ENCODE measurements around the gene TTC32. TPM values are rescaled to one million over a fixed set of nuclear protein-coding genes. Genes with fewer than 3 reads are reported as not detected.

TTC32 gene
- polyA plus RNA-seq, 1 experiment, result 6.6 TPM

DNA sequence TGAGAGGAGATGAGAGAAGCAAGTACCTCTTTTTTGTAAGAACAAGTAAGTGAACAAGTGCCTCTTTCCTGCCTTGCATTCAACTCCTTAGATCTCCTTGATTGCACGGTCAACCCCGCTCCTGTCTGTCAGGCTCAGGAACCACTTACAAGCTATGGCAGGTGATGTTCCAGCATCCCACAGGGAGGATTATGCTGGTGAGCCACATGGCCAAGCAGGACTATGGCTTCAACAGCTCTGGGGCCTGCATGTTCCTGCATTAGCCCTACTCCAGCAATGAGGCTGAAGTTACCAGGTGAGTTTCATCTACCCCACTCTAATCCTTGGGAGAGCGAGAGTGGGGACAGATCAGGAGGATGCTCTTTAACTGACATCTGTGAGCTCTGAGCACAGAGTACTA is 29.5 kb downstream of the TTC32 start:
- ChIA-PET CTCF (no interaction called here), POLR2A (no interaction called here)
- no peak overlapping the region for H3K27ac ChIP-seq (ENCODE audit: low read depth, low read length)
- TF ChIP-seq, protein P1, sequence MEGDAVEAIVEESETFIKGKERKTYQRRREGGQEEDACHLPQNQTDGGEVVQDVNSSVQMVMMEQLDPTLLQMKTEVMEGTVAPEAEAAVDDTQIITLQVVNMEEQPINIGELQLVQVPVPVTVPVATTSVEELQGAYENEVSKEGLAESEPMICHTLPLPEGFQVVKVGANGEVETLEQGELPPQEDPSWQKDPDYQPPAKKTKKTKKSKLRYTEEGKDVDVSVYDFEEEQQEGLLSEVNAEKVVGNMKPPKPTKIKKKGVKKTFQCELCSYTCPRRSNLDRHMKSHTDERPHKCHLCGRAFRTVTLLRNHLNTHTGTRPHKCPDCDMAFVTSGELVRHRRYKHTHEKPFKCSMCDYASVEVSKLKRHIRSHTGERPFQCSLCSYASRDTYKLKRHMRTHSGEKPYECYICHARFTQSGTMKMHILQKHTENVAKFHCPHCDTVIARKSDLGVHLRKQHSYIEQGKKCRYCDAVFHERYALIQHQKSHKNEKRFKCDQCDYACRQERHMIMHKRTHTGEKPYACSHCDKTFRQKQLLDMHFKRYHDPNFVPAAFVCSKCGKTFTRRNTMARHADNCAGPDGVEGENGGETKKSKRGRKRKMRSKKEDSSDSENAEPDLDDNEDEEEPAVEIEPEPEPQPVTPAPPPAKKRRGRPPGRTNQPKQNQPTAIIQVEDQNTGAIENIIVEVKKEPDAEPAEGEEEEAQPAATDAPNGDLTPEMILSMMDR (IDR thresholded peaks at IDR 0.05; ENCODE audit: low read depth, low read length), result no peak
- no peaks in the 10 kb centered on the region; the same call in 1 of the 2 replicates for H3K9me3 ChIP-seq (ENCODE audit: control insufficient read depth, insufficient read depth, low read length)
- peaks cover 13% of the 10 kb centered on the region for H3K27me3 ChIP-seq (ENCODE audit: control insufficient read depth, insufficient read depth, low read length)
- DNase-seq (ENCODE audit: low read depth, low spot score), result no peak
- no peak overlapping the region for H3K4me3 ChIP-seq (ENCODE audit: low read depth, low read length)

DNA sequence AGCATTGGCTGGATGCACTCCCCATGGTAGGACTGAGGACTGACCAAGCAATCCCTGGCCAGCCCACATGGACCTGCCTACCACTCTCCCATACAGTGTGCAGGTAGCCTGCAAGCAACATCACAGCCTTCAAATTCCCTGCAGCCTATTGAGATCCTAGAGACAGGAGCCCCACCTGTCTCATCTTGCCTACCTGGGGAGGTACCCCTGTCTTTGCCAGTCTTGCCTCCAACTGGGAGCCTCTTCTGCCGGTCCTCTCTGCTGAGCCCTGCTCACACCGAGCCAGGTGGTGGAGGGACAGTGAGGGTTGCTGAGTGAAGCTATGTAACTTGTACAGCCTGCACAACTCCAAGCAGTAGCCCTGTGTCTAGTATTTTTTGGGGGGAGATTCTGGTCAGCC is 29.9 kb downstream of the TTC32 start:
- no peak for DNase-seq (ENCODE audit: low read depth, low spot score)
- H3K27me3 ChIP-seq (ENCODE audit: control insufficient read depth, insufficient read depth, low read length), result peaks cover 13% of the 10 kb centered on the region
- CTCF ChIA-PET, result no interaction called here
- no peak overlapping the region for H3K27ac ChIP-seq (ENCODE audit: low read depth, low read length)
- TF ChIP-seq, protein P1 (IDR thresholded peaks at IDR 0.05; ENCODE audit: low read depth, low read length), result no peak
- no peak overlapping the region for H3K4me3 ChIP-seq (ENCODE audit: low read depth, low read length)
- H3K9me3 ChIP-seq (ENCODE audit: control insufficient read depth, insufficient read depth, low read length), result no peaks in the 10 kb centered on the region; the same call in 1 of the 2 replicates
- POLR2A ChIA-PET, result no interaction called here

DNA sequence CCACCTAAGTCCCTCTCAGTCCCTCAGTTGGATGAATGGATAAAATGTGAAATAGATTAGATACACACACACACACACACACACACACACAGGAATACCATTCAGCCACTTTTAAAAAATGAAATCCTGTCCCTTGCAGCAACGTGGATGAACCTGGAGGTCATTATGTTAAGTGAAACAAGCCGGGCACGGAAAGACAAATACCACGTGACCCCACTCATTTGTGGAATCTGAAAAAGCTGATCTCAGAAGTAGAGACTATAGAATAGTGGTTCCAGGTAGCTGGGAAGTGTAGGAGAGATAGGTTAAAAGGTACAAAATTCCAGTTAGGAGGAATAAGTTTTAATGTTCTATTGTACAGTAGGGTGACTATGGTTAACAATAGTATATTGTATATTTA is 31.0 kb downstream of the TTC32 start:
- ChIA-PET POLR2A (no interaction called here), CTCF (no interaction called here)
- Histone ChIP-seq H3K4me3 (ENCODE audit: low read depth, low read length) (no peak overlapping the region), H3K27me3 (ENCODE audit: control insufficient read depth, insufficient read depth, low read length) (peaks cover 13% of the 10 kb centered on the region), H3K27ac (ENCODE audit: low read depth, low read length) (no peak overlapping the region), H3K9me3 (ENCODE audit: control insufficient read depth, insufficient read depth, low read length) (no peaks in the 10 kb centered on the region; the same call in 1 of the 2 replicates)
- no peak for DNase-seq (ENCODE audit: low read depth, low spot score)
- TF ChIP-seq, protein P1 (IDR thresholded peaks at IDR 0.05; ENCODE audit: low read depth, low read length), result no peak

DNA sequence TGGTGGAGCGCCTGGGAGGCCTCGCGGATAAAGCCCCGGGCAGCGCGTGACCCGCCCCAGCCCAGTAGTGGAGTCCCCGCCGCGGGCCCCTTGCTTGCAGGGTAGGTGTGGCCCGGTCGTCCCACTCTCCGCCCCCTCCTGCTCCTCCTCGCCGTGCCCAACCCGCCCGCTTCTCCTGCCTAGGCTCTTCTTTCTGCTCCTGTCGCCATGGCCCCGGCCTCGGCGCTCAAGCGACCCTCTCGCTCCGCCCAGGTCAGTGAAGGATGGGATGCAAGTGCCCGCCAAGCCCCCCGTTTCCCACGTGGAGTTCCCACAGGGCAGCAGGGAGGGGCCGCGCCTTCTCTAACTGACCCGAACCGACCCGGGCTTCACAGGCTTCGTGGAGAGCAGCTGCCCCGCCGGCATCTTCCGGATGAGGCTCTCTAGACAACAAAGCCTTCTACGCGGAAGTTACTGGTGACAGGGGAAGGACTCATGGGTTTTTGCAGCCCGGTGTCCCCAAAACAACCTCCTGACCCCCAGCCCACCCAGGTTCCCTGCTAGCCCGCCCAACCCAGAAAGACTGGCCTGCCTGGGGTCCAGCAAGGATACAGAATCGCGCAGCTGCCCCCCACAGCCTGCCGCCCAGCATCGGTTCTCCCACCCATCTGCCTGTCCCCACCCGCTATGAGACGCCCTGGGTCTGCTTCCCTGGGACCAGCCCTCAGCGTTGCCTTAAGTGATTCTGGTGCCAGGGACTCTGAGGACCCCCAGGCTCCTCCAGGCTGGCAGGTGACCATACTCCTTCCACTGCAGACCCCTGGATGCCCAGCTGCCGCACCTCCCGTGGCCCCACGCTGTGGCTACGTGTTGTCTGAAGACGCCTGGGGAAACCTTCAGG is 32.8 kb downstream of the TTC32 start:
- H3K9me3 ChIP-seq (ENCODE audit: control insufficient read depth, insufficient read depth, low read length), result no peaks in the 10 kb centered on the region; the same call in 1 of the 2 replicates
- TF ChIP-seq, protein P1 (IDR thresholded peaks at IDR 0.05; ENCODE audit: low read depth, low read length), result no peak
- H3K4me3 ChIP-seq (ENCODE audit: low read depth, low read length), result peak overlapping the region; percentile 53
- H3K27me3 ChIP-seq (ENCODE audit: control insufficient read depth, insufficient read depth, low read length), result peaks cover 13% of the 10 kb centered on the region
- no peak for DNase-seq (ENCODE audit: low read depth, low spot score)
- ChIA-PET POLR2A (no interaction called here), CTCF (no interaction called here)
- H3K27ac ChIP-seq (ENCODE audit: low read depth, low read length), result no peak overlapping the region

DNA sequence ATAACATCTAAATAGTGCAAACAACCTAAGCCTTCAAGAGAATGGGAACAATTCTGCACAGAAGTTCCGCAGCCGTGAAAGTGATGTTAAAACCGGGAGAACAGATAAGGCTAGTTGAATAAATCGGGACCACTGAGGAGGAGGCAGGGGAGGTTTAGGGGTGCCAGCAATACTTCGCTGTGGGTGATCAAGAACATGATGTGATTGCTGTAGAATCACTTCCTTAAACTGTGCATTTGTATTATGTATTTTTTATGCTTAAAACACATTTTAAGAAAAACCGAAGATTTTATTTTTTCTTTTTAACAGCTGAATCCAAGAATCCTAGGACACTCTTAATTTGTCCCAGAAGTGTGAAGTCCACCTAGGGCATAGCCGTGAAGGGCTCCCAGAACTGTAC is 33.6 kb downstream of the TTC32 start:
- CTCF ChIA-PET, result no interaction called here
- H3K4me3 ChIP-seq (ENCODE audit: low read depth, low read length), result peak overlapping the region; percentile 53
- no peak overlapping the region for H3K27ac ChIP-seq (ENCODE audit: low read depth, low read length)
- peaks cover 13% of the 10 kb centered on the region for H3K27me3 ChIP-seq (ENCODE audit: control insufficient read depth, insufficient read depth, low read length)
- DNase-seq (ENCODE audit: low read depth, low spot score), result no peak
- TF ChIP-seq, protein P1 (IDR thresholded peaks at IDR 0.05; ENCODE audit: low read depth, low read length), result no peak
- POLR2A ChIA-PET, result no interaction called here
- H3K9me3 ChIP-seq (ENCODE audit: control insufficient read depth, insufficient read depth, low read length), result no peaks in the 10 kb centered on the region; the same call in 1 of the 2 replicates

All from AG04450 (cell line).